ENCODE measurements around the gene ARID4A.

The ARID4A gene

DNA sequence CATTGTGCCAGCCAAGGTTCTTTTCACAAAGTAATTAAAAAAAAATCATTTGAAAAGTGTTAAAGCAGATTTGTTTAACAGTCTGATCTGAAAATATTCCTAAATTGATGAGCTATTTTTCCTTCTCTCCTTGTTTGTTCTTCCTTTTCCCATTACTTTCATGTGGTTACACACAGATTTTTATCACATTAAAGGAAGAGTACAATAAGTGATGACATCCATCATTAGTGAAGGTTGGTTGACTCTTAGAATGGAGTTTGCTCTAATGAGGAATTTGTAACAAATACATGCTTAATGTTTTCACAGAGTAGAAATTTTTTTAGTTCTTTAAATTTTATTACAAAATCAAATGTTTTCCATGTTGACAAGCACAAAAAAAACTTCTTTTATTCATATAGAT is 78.4 kb downstream of the ARID4A start:
- Histone ChIP-seq H3K27ac (no peak overlapping the region), H3K27me3 (ENCODE audit: insufficient read depth, low read depth, severe bottlenecking) (no peaks in the 10 kb centered on the region), H3K9me3 (ENCODE audit: severe bottlenecking) (no peaks in the 10 kb centered on the region), H3K4me3 (ENCODE audit: low read depth, low read length) (no peak overlapping the region), H3K36me3 (peaks cover 4% of the 10 kb centered on the region)
- TF ChIP-seq, protein P1, sequence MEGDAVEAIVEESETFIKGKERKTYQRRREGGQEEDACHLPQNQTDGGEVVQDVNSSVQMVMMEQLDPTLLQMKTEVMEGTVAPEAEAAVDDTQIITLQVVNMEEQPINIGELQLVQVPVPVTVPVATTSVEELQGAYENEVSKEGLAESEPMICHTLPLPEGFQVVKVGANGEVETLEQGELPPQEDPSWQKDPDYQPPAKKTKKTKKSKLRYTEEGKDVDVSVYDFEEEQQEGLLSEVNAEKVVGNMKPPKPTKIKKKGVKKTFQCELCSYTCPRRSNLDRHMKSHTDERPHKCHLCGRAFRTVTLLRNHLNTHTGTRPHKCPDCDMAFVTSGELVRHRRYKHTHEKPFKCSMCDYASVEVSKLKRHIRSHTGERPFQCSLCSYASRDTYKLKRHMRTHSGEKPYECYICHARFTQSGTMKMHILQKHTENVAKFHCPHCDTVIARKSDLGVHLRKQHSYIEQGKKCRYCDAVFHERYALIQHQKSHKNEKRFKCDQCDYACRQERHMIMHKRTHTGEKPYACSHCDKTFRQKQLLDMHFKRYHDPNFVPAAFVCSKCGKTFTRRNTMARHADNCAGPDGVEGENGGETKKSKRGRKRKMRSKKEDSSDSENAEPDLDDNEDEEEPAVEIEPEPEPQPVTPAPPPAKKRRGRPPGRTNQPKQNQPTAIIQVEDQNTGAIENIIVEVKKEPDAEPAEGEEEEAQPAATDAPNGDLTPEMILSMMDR (IDR thresholded peaks at IDR 0.05; ENCODE audit: low read depth, low read length), result no peak
- no peak for DNase-seq

DNA sequence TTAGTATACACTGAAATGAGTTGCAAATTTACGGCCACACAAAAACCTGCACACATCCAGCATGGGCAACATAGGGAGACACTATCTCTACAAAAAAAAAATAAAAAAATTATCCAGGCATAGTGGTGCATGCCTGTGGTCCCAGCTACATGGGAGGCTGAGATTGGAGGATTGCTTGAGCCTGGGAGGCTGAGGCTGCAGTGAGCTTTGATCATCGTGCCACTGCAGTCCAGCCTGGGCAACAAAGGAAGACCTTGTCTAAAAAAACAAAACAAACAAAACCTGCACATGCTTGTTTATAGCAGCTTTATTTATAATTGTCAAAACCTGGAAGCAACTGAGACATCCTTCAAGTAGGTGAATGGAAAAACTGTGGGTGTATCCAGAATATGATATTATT is 92.5 kb downstream of the ARID4A start:
- no peak for DNase-seq
- no peaks in the 10 kb centered on the region for H3K36me3 ChIP-seq
- TF ChIP-seq, protein P1 (IDR thresholded peaks at IDR 0.05; ENCODE audit: low read depth, low read length), result no peak
- H3K9me3 ChIP-seq (ENCODE audit: severe bottlenecking), result no peaks in the 10 kb centered on the region
- no peaks in the 10 kb centered on the region for H3K27me3 ChIP-seq (ENCODE audit: insufficient read depth, low read depth, severe bottlenecking)
- no peak overlapping the region for H3K4me3 ChIP-seq (ENCODE audit: low read depth, low read length)
- H3K27ac ChIP-seq, result no peak overlapping the region

DNA sequence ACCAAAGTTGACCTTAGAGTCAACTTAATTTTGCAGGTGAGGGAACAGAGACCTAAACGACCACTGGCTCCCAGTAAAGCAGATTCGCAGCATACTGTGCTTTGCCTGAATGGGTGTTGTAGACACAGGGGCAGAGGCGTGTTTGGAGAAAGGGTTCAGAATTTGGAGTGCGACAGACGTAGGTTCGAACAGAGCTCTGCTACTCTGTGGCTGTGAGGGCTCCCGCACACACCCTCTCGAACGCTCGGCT is 97.1 kb downstream of the ARID4A start:
- TF ChIP-seq, protein P1 (IDR thresholded peaks at IDR 0.05; ENCODE audit: low read depth, low read length), result no peak
- no peak for DNase-seq

DNA sequence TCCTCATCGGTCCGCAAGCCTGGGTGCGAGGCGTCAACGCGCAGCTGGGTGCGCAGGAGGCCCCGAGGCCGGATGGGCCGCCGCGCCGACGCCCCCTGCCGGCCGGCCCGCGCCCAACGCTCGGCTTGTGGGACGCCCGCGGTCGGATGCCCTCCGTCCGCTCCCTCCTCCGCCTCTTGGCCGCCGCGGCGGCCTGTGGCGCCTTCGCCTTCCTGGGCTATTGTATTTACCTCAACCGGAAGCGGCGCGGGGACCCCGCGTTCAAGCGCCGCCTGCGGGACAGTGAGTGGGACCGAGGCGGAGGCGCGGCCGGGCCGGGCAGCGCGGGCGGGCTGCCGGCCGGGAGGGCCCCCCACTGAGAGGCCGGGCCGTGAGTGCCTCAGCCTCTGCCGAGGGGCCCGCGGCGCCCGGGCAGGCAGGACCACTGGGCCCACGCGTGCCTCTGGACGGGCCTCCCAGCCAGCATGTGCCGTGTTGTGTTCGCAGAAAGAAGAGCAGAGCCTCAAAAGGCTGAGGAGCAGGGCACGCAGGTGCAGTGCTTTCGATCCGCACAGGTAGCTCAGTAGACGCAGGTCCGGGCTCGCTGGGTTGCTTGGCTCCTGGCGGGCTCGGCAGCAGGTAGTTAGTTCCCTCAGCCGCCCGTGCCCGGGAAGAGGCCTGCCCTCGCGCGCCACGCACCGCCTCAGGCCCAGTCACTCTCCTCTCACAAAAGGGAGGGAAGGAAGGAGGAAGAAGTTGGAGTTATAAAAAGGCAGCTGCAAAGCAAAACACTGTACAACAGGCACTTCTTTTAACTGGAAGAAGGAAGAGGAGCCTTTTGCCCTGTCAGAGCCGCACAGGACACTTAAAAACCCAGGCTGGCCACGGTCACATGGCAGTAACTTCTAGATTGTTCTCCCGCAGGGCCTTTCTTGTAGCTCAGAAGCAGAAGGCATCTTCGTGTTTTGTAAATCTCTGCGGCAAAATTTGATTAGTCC is 97.7 kb downstream of the ARID4A start, which contains the start of gene TOMM20L:
Gene TOMM20L (plus strand): TSS at position 119 of the 977 bp plus-strand sequence. CDS start 28 bp downstream, at position 147.
- H3K27me3 ChIP-seq (ENCODE audit: insufficient read depth, low read depth, severe bottlenecking), result no peaks in the 10 kb centered on the region
- TF ChIP-seq, protein P1 (IDR thresholded peaks at IDR 0.05; ENCODE audit: low read depth, low read length), result peak; percentile 60
- DNase-seq, result peak; percentile 58
- no peak within 1 kb of the TSS for H3K27ac ChIP-seq
- no peaks in the 10 kb centered on the region; the same call in 1 of the 2 replicates for H3K36me3 ChIP-seq
- H3K9me3 ChIP-seq (ENCODE audit: severe bottlenecking), result no peaks in the 10 kb centered on the region
- H3K4me3 ChIP-seq (ENCODE audit: low read depth, low read length), result peak within 1 kb of the TSS; percentile 19; the same call in 1 of the 2 replicates

More for the DNA sequence above, 97.1 kb downstream of the ARID4A start:
- no peak overlapping the region for H3K4me3 ChIP-seq (ENCODE audit: low read depth, low read length)
- H3K27ac ChIP-seq, result no peak overlapping the region
- H3K36me3 ChIP-seq, result no peaks in the 10 kb centered on the region; the same call in 1 of the 2 replicates
- H3K9me3 ChIP-seq (ENCODE audit: severe bottlenecking), result no peaks in the 10 kb centered on the region
- H3K27me3 ChIP-seq (ENCODE audit: insufficient read depth, low read depth, severe bottlenecking), result no peaks in the 10 kb centered on the region

DNA sequence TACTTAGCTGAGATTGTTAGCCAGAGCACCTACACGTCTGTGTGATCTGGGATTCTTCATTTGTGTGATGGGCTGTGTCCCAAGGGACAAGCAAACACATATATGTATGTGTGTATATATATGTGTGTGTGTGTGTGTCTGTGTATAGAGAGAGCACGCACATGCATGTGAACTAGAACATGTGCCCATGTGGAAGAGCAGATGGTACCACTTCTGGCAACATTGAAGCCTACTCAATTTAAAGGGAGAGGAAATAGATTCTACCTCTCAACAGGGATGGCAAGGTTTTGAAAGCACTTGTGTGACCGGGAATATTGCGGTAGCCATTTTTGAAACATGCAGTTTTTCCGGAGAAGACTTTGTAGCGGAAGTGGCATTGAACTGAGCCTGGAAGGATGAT is 98.8 kb downstream of the ARID4A start:
- Histone ChIP-seq H3K27me3 (ENCODE audit: insufficient read depth, low read depth, severe bottlenecking) (no peaks in the 10 kb centered on the region), H3K9me3 (ENCODE audit: severe bottlenecking) (no peaks in the 10 kb centered on the region), H3K36me3 (no peaks in the 10 kb centered on the region; the same call in 1 of the 2 replicates), H3K4me3 (ENCODE audit: low read depth, low read length) (no peak overlapping the region), H3K27ac (no peak overlapping the region)
- no peak for DNase-seq
- TF ChIP-seq, protein P1 (IDR thresholded peaks at IDR 0.05; ENCODE audit: low read depth, low read length), result no peak

All from WERI-Rb-1 (cell line).